ENCODE measurements around the gene SLC24A4.

- TF ChIP-seq SMC3 (IDR thresholded peaks at IDR 0.05; ENCODE audit: low read depth, low read length) (no peak), CTCF (conservative IDR thresholded peaks at IDR 0.05; ENCODE audit: low read depth, low read length) (no peak)
These were observed 117.5 kb downstream of the SLC24A4 start for GRCh38 chr14:92440345-92441003.

Measured in IMR-90 (cell line).